GM18526 (cell line): ENCODE measurements around the gene SNX18.

ENCODE experiments used
- POLR2A ChIP-seq: IDR thresholded peaks from 3 replicates; pipeline ENCODE4 v1.6.1; 2011; ENCODE audit not compliant: insufficient read length; ENCODE audit errors: extremely low read depth

Gene SNX18

GRCh38 chr5:54517174-54517511, 416 bp upstream of the SNX18 start:
- TF ChIP-seq POLR2A: no peak

GRCh38 chr5:54518146-54518817, 723 bp downstream of the SNX18 start:
- no peak for TF ChIP-seq POLR2A

GRCh38 chr5:54518818-54519508, 1.4 kb downstream of the SNX18 start:
- no peak for TF ChIP-seq POLR2A

GRCh38 chr5:54519509-54519876, 1.9 kb downstream of the SNX18 start:
- TF ChIP-seq POLR2A: no peak

DNA sequence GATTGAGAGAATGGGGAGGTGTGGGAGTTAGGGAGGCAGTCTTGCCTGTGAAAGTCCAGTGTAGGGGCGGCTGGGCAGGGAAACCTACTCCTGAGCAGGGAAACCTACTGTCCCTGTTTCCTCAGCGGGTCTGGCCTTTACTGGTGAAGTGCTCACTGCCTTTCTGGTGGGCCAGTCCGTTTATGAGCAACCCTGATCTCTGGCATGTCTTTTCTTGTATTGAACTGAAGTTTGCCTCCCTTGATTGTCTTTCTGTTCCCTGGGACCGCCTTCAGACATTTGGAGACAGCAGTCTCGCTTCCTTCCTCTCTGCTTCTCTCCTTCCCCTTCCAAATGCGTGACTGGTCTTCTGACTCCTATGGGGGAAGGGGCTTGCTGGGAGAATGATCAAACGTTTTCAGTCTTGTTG, 2.9 kb downstream of the SNX18 start:
- no peak for TF ChIP-seq POLR2A

DNA sequence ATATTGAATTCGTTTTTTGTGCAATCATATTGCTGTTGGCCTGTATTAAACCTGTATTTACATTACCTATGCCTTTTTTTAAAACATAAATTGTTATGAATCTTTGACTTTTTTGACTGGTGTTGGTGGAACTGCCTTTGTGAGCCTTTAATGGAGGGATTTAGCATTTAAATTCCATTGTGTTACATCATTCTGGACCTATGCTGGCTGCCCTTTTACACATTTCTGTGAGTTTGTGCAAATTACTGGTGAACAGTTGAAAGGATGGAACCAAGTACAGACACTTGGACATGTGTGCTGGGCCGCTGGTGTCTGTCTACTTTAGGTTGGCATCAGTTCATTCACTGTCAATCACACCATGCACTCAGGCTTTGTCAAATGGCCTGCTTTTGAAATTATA, 3.4 kb downstream of the SNX18 start:
- no peak for TF ChIP-seq POLR2A

GRCh38 chr5:54521856-54522479, 4.4 kb downstream of the SNX18 start:
- no peak for TF ChIP-seq POLR2A

GRCh38 chr5:54523534-54523933, 6.0 kb downstream of the SNX18 start:
- TF ChIP-seq POLR2A: no peak

DNA sequence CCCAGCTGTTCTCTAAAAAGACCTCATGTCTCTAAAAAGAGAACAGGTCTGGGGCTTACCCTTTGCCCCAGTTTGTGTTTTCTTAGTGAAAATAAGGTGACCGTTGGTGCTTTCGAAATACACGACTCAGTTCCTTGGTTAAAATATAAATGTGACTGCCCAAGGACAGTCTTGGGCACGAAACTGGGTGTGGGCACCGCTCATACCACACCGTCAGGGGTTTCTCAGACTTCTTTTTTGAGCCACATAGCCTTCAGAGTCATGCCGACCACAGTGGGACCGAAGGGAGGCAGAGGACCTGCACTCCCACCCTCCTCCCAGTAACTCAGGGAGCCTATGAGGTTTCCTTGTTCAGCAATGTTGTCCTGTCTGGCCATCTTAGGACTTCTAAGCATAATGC, 6.5 kb downstream of the SNX18 start:
- no peak for TF ChIP-seq POLR2A

GRCh38 chr5:54524704-54525103, 7.1 kb downstream of the SNX18 start:
- no peak for TF ChIP-seq POLR2A

- no peak for TF ChIP-seq POLR2A
Observed at GRCh38 chr5:54525261-54525660, 7.7 kb downstream of the SNX18 start.

GRCh38 chr5:54525692-54526091, 8.1 kb downstream of the SNX18 start:
- TF ChIP-seq POLR2A: no peak

GRCh38 chr5:54526604-54527288, 9.2 kb downstream of the SNX18 start:
- TF ChIP-seq POLR2A: no peak

GRCh38 chr5:54528633-54529209, 11.2 kb downstream of the SNX18 start:
- TF ChIP-seq POLR2A: no peak

DNA sequence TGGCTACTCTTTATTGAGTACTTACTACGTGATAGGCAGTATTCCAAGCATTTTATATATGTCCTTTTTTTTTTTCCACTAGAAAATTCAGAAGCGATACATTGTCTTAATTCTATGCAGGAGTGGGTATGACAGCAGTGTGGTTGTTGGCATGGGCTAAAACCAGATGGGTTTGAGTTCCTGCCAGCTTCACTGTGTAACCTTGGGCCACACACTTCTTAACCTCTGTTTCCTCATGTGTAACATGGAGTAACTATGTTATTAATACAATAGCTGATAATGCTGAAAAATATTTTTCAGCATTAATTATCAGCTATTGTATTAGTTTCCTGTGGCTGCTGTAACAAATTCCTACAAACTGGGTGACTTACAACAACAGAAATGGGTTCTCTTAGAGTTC, 12.0 kb downstream of the SNX18 start:
- no peak for TF ChIP-seq POLR2A

GRCh38 chr5:54531546-54531945, 14.0 kb downstream of the SNX18 start:
- TF ChIP-seq POLR2A: no peak
